HepG2 (cell line): ENCODE results near the gene AP1G1. TPM values are rescaled to one million over a fixed set of nuclear protein-coding genes. Genes with fewer than 3 reads are reported as not detected.

Experiments used
- MAZ ChIP-seq, 2 experiments: sonication (generic) in 1 of 2; formaldehyde crosslinking in 1 of 2; IDR thresholded peaks; 2 replicates each; pipeline versions ENCODE4 v1.5.0 to v1.6.1; 2012 to 2020; ENCODE audit warnings: low read depth in 2 of 2, mild to moderate bottlenecking in 2 of 2, borderline replicate concordance in 1 of 2, improper control_type of control experiment in 1 of 2, low read length in 1 of 2, missing genetic modification reagents in 1 of 2, moderate library complexity in 1 of 2
- MYNN ChIP-seq: sonication (generic); formaldehyde crosslinking; IDR thresholded peaks from 2 replicates; pipeline ENCODE4 v1.4.0; 2020; ENCODE audit warnings: mild to moderate bottlenecking, low read depth, missing genetic modification reagents
- NR2F6 ChIP-seq, 2 experiments: IDR thresholded peaks; 2 replicates each; pipeline ENCODE4 v1.6.1; 2016; ENCODE audit warnings: antibody characterized with exemption in 1 of 2, mild to moderate bottlenecking in 1 of 2
- PAXIP1 ChIP-seq: sonication (generic); formaldehyde crosslinking; conservative IDR thresholded peaks from 2 replicates; pipeline ENCODE4 v1.4.0; 2020; ENCODE audit warnings: mild to moderate bottlenecking, missing genetic modification reagents, moderate library complexity
- RAD21 ChIP-seq: fragments of 450-650 bp; formaldehyde crosslinking; IDR thresholded peaks from 2 replicates; pipeline ENCODE4 v1.5.0; 2020; ENCODE audit warnings: mild to moderate bottlenecking
- RBM39 ChIP-seq: fragments of 200-400 bp; formaldehyde crosslinking; IDR thresholded peaks from one replicate; pipeline ENCODE4 v1.6.1; 2018; ENCODE audit warnings: antibody characterized with exemption, mild to moderate bottlenecking, low read depth, low read length; ENCODE audit not compliant: poor library complexity, severe bottlenecking
- SMAD1 ChIP-seq: sonication (generic); formaldehyde crosslinking; IDR thresholded peaks from 2 replicates; pipeline ENCODE4 v1.4.0; 2020; ENCODE audit warnings: missing genetic modification reagents, low read depth, mild to moderate bottlenecking, borderline replicate concordance
- STAG1 ChIP-seq: sonication (generic); formaldehyde crosslinking; IDR thresholded peaks from 2 replicates; pipeline ENCODE4 v1.4.0; 2020; ENCODE audit warnings: missing genetic modification reagents
- YEATS4 ChIP-seq: sonication (generic); formaldehyde crosslinking; IDR thresholded peaks from 2 replicates; pipeline ENCODE4 v1.4.0; 2020; ENCODE audit warnings: missing genetic modification reagents, borderline replicate concordance
- ZBTB20 ChIP-seq: sonication (generic); formaldehyde crosslinking; IDR thresholded peaks from 2 replicates; pipeline ENCODE4 v1.8.1; 2023; ENCODE audit warnings: missing genetic modification reagents, low read depth, mild to moderate bottlenecking, borderline replicate concordance
- ZNF142 ChIP-seq: sonication (generic); formaldehyde crosslinking; IDR thresholded peaks from 2 replicates; pipeline ENCODE4 v1.4.0; 2020; ENCODE audit warnings: missing genetic modification reagents
- ZNF20 ChIP-seq: sonication (generic); formaldehyde crosslinking; IDR thresholded peaks from 2 replicates; pipeline ENCODE4 v1.4.0; 2020; ENCODE audit warnings: mild to moderate bottlenecking, moderate library complexity, missing genetic modification reagents
- ZNF256 ChIP-seq: sonication (generic); formaldehyde crosslinking; conservative IDR thresholded peaks from 2 replicates; pipeline ENCODE4 v1.4.0; 2020; ENCODE audit warnings: missing genetic modification reagents
- ZNF282 ChIP-seq: fragments of 450-650 bp; IDR thresholded peaks from 2 replicates; pipeline ENCODE4 v1.6.1; 2018; ENCODE audit not compliant: partially characterized antibody
- ZNF484 ChIP-seq: sonication (generic); formaldehyde crosslinking; IDR thresholded peaks from 2 replicates; pipeline ENCODE4 v1.5.1; 2020; ENCODE audit warnings: mild to moderate bottlenecking, low read depth, missing genetic modification reagents, borderline replicate concordance
- ZNF512 ChIP-seq: sonication (generic); formaldehyde crosslinking; IDR thresholded peaks from 2 replicates; pipeline ENCODE4 v1.4.0; 2020; ENCODE audit warnings: mild to moderate bottlenecking, missing genetic modification reagents
- polyA plus RNA-seq, 8 experiments: library from polyadenylated mRNA; depleted of rRNA in 3 of 8; stranded (reverse) in 7 of 8; unstranded in 1 of 8; fragments of >200 nt; fragmentation: Illumina TruSeq in 4 of 8; extraction: Trizol in 4 of 8; gene quantifications; 2 replicates each; pipeline versions ENCODE4 v1.2.1 to v1.2.3, GENCODE V29; 2011 to 2016; ENCODE audit warnings: low read depth in 4 of 8, missing spikeins in 1 of 8, mixed read lengths in 1 of 8; ENCODE audit not compliant: insufficient read depth in 1 of 8
- total RNA-seq, 5 experiments: library from RNA; depleted of rRNA; stranded (reverse); fragments of >200 nt; fragmentation: Illumina TruSeq; extraction: Trizol; gene quantifications; 2 replicates each; pipeline ENCODE4 v1.2.3, GENCODE V29; 2016; ENCODE audit warnings: low read depth in 1 of 5

Gene AP1G1
- total and polyA plus RNA-seq, 2 of the 13 experiments (the other 11 are each of a cell fraction or from before 2014, with no cell fraction given), result 62.2 to 66.2 TPM

- no peak for TF ChIP-seq ZNF256
- peak; percentile 61 for TF ChIP-seq NR2F6 (IDR thresholded peaks at IDR 0.05)
- TF ChIP-seq NR2F6 (CRISPR knock-in tag; IDR thresholded peaks at IDR 0.05), result peak; percentile 76; the same call in 1 of the 2 replicates
- TF ChIP-seq RBM39, result peak; percentile 70
- 0 out of 2 replicates have a peak, but pooled peaks have one; percentile 41 for TF ChIP-seq RAD21
- peak; percentile 57; the same call in 1 of the 2 replicates for TF ChIP-seq ZNF142 (CRISPR knock-in tag)
- TF ChIP-seq ZNF282, result no peak
- peak; percentile 99 for TF ChIP-seq MAZ (IDR thresholded peaks at IDR 0.05; ENCODE audit: borderline replicate concordance, low read depth, low read length)
- peak; percentile 96 for TF ChIP-seq MAZ (CRISPR knock-in tag; IDR thresholded peaks at IDR 0.05; ENCODE audit: low read depth)
- TF ChIP-seq SMAD1 (CRISPR knock-in tag), result peak; percentile 89; the same call in 1 of the 2 replicates
- 0 out of 2 replicates have a peak, but pooled peaks have one; percentile 5 for TF ChIP-seq STAG1
- TF ChIP-seq ZNF20, result 0 out of 2 replicates have a peak, but pooled peaks have one; percentile 55
- TF ChIP-seq ZNF512 (CRISPR knock-in tag), result no peak
- TF ChIP-seq ZBTB20 (CRISPR knock-in tag), result peak; percentile 59
- no peak for TF ChIP-seq MYNN (CRISPR knock-in tag)
- 0 out of 2 replicates have a peak, but pooled peaks have one; percentile 20 for TF ChIP-seq ZNF484 (CRISPR knock-in tag)
- TF ChIP-seq YEATS4 (CRISPR knock-in tag), result peak; percentile 95
- peak; percentile 62 for TF ChIP-seq PAXIP1 (CRISPR knock-in tag)
Observed at GRCh38 chr16:71845639-71846430, 37.2 kb upstream of the AP1G1 start, which contains the start of gene ATXN1L (continued).
